NCI-H1694 treated with DMSO at 0.1 percent for 48 hours (cell line): ENCODE results near the gene FRMD4A.

Experiments used
- DNase-seq: peaks from one replicate; lab custom pipeline; 2025; lab: John Stamatoyannopoulos, UW

The FRMD4A gene

DNA sequence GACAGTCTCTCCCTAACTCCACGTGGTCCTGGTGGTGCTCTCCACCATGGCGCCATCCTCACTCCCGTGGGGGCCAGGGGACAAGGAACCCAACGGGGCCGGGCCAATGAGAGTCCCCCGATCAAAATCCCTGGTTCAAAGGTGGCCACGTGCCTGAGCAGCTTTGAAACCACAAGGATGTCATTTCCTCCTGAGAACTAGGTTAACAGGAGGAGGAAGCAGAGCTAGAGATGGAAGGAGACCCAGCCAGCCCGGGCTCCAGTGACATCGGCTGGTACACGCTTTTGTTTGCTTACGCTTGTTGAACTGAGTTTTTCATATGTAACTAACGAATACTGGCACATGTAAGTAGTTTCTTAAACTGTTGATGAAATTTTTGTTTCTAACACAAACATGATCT, 682.3 kb downstream of the FRMD4A start:
- DNase-seq = no peak

GRCh38 chr10:13644866-13645265, 685.9 kb downstream of the FRMD4A start:
- DNase-seq = no peak

DNA sequence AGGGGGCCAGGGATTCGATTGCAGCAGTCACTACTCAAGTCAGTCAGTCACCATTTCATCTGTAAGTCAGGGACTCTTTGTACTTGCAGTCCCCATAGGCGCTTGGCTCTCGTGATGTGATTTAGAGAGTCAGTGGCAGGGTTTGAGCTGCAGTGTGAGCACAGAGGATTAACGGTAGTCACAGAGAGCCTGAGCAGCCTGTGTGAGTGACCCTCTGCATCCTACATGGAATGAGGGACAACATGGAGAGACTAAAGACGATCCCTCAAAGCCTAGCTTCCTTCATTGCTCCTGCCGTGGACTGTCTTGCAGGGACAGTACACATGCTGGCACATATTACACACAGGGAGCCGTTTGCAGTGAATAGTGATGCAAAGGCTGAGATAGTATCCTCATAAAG, 687.7 kb downstream of the FRMD4A start:
- no peak for DNase-seq

DNA sequence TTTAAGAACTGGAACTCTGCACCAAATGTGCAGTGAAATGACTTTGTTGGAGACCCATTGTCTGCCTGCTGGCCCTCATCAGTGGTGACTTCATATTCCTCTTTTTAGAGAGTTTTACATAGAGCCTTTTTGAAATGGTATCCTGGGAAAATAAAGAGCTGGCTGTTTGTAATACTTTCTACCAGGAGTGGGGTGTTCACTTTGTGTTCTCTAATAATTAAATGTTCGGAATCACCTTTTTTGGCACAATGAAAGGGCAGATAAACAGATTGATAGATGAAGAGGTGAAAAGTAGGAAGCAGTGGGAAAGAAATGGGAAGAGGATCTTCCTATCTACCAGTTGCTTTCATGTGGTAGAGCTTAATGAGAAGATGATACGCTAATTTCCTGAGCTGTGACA, 688.4 kb downstream of the FRMD4A start:
- no peak for DNase-seq

DNA sequence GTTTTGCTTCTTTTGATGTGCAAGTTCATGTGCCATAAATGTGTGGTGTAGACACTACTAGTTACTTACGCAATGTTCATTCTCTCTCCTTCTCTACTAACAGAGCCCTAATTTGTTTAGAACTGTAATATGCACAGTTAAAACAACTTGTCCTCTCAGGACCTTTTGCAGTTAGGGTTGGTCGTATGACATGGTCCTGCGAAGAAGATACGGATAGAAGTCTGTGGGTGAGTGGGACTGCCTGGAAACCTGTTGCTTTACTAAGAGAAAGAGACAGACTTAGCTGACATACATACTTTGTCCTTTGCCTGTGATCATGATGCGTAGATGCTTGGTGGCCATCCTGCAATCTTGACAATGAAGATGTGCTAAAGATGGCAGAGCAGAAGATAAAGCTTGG, 692.8 kb downstream of the FRMD4A start:
- DNase-seq = no peak

GRCh38 chr10:13637303-13637856, 693.3 kb downstream of the FRMD4A start:
- DNase-seq = no peak

- no peak for DNase-seq
These were observed 693.9 kb downstream of the FRMD4A start for GRCh38 chr10:13636776-13637175.

DNA sequence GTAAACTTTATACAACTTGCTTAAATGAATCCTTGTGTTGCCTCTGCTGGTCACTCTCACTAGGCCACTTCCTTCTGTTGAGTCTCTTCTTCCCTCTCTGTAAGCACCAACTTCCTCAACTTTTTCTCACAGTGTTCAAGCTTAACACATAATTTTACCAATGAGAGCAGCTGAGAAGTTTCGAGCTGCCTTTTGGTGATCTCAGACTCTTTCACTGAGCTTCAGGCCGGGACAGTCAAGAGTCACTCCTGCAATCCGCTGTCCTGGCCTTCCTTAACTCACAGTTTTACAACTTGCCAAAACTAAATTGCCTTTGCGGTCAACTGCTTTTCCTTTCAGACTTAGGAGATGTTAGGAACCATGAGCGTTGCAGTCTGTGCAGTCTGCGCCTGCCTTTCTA, 696.5 kb downstream of the FRMD4A start:
- DNase-seq = no peak

- no peak for DNase-seq
These were observed 697.0 kb downstream of the FRMD4A start for GRCh38 chr10:13633689-13634088.

DNA sequence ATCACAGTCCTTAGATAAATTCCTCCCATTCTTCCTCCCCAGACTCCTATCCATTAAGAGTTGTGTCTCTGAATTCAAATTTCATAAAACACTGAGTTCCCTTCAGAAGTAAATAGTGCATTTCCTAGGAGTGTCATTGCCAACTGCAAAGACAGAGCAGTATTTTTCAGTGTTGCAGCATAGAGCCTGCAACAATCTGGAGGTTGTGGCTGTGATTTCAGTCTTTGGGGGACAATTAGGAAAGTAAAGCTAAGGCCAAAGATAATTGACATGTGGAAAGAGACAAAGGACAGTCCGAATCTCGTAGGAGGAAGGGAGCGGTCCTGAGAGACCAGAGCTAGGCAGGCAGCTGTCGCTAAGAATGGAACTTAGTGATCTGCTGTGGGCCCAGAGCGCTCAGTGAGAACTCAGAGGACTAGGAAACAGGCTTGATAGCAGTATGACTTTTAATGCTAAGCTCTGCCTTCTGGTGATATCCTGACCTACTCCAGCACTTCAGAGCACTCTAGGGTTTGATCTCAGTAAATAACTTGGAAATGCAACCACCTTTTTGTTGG, 697.8 kb downstream of the FRMD4A start:
- no peak for DNase-seq

- DNase-seq = no peak
These were observed 698.3 kb downstream of the FRMD4A start for GRCh38 chr10:13632440-13632839.

DNA sequence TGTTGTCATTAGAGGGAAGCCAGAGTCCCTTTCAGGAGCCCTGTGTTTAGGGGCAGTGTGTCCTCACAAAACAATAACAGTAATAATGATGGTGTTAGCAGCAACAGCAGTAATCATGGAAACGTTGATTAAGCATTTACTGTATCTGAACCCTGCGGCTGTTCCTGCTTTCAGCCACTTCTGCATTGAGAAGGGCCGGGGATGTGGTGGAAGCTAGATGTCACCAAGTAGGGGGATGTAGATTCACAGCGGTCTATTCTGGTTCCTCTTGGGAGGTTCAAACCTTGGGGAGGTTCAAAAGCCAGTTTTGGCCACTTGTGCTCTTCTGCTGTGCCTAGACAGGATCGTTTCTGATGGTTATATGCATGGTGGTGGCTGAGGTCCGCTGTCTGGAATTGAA, 699.1 kb downstream of the FRMD4A start:
- no peak for DNase-seq

DNA sequence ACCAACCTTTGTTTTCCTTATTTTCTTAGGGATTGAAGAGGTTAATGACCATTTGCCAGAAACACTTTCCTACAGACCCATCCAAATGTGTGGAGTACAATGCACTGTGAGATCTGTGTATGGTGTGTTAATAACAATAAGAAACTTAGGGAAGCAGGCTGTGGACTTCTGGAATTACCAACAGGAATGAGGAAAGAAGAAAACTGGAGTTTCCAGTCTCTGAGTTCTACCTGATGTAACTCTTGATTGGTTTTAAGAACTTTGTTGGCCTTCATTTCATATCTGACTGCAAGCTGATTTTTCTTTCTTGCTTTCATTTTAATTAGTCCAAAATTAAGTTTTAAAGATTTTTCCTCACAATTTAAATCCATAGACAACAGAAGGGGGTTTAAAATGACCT, 700.5 kb downstream of the FRMD4A start:
- no peak for DNase-seq

GRCh38 chr10:13629116-13629515, 701.6 kb downstream of the FRMD4A start:
- no peak for DNase-seq

DNA sequence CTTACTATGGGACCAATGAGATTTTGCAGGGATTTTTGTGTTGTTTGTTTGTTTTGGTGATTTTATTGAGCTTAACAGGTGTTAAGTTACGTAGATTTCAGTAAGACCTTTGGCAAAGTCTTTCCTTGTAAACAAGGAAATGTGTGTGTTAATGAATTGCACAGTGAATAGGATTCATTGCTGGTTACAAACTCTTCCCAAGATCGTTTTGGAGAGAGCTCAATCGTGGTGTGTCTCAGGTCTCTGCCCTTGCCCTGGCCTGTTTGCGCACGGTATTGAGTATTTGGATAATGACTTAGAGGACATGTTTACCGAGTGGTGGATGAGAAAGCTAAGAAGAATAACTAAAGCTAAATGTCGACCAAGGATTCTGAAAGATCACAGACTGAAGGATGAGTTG, 702.1 kb downstream of the FRMD4A start:
- DNase-seq = no peak

DNA sequence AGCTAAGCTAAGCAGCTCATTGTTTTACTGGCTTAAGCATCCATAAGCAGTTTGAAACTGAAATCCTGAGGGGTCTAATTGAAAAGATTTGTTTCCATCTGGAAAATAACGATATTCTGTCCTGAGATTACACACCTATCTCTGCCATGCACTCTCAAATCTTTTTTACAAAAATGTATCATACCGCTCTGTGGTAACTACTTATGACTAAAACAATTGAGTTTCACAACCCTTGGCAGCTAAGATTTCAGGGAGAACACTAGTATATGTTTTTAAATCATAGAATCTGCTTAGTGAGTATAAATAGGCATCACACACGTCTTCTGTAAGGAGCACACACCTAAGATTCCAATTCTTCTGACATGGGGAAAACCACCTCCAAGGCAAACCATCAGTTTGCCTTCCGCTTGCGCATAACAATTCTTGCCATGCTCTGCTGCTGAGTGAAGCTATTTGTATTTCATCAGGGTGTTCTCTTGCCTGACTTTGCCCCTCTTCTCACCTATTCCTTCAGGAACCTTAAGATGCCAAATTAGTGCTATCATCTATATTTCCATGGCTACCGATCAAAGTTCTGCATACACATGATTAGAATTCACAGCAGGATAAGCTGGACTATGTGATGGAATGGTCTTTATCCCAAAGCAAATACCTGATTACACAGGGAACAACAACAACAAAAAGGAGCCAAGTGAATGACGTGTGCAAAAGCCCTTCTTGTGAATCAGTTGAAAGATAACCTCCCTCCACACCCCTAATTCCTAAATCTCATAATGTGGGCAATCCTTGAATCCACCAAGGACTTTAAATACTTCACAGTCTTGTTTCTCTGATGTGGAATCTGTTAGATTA, 703.0 kb downstream of the FRMD4A start:
- no peak for DNase-seq

DNA sequence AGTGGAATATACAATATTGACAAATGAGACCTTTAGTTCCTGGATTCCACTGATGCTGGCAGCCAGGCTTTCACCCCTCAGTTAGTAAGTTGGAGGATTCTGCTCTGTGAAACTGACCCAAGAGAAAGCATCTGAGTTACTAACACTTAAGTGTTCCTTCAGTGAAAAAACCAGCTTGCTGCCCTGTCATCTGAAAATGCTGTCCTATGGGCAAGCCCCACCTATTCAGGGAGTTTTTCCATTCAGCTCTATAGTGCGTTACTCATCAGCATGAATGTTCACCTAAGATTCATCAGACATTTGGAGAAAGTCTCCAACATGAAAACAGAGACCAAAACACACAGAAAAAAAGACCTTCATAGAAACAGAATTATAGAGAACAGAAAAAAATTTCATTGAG, 706.1 kb downstream of the FRMD4A start:
- no peak for DNase-seq

DNA sequence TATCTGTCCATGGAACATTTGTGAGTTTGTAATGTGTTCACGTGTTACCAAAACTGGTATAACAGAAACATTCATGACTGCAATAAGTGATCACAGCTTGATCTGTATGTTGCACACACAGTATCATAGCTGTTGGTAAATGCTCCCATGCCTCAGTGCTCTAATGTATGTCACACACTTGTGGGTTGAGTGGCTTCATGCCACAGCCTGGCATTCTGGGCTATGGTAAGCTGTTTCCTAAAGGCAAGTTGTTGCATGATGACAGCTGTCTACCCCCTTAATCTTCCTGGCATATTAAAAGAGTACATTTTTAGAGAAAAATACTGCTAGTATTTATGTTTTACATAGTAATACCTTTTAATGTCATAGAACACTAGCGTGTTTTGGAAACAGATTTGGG, 708.8 kb downstream of the FRMD4A start:
- DNase-seq = peak; percentile 6

DNA sequence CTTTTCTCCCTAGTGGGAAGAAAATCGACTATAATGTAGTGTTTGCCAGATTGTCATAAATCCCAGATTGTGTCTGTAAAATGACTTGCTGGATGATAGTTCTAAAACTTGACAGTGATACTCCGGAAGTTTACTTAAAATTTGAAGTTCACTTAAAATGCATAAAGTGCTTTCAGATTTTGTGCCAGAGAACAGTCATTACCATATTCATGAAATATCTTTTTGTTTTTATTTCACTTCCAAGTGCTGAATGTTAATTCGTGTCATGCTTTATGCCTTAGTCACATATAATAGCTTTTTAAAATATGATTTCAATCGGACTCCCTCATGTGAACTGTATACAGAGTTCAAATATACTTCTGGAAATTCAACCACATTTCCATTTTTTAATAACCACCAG, 713.6 kb downstream of the FRMD4A start:
- no peak for DNase-seq

DNA sequence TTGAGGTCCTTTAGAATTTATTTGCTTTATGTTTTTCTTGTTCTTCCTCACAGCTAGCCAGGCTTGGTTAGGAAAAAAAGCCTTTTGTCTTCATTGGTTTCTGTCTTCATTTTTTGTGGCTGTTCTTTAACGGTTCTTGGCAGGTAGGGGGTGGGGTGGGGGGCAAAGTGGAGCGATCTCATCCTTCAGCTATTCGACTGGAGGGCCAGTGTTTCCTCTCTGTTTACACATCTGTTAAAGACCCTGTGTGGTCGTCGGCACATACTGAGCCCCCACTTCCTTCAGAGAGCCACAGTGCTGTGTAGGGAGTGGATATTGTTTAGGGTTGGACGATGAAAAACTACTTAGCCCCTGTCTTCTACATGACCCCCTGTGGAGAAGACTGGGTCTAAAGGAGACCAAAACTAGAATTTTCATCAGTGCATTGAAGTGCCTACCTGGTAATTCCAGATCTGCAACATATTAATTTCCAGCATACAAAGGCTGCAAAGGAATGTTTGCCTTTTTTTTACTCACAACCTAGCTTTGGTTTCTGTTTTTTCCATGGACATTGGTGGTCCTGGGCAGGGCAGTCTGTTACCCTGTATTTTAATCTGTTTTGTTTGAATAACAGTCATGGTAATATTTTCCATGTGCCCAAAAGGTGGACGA, 714.9 kb downstream of the FRMD4A start:
- no peak for DNase-seq

DNA sequence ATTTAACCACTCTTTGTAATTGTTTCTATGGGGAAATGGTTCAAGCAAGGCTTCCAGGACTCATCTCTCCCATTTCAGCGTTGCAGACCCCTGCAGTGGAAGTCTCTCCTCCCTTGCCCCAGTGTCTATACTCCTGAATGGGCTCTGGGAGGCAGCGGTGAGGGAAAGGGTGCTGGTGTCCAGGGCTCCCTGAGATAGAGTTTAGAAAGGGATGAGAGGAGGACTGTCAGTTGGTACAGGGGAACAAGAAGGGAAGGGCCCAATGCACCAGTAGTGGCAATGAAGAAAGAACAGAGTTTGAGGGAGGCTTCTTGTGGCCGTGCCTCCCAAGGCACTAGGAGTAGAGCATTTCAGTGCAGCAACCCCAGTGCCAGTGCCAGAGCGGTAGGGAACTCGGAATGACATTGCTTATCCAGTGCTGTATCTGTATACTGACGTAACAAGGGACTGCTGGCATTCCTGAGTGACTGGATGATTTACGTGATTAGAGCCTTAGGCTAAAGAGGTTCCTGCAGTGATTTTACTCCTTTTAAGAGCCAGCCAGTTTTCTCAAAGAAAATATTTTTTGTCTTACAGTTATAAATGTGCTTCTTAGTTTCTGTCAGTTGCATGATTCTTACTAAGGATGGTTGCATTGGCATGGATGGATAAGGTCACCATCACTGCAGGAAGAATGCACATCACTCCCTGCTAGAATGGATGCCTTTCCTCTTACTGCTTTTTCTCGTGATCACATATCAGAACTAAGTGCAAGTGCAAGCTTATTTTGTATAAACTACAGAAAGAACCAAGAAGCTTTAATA, 716.0 kb downstream of the FRMD4A start:
- no peak for DNase-seq

DNA sequence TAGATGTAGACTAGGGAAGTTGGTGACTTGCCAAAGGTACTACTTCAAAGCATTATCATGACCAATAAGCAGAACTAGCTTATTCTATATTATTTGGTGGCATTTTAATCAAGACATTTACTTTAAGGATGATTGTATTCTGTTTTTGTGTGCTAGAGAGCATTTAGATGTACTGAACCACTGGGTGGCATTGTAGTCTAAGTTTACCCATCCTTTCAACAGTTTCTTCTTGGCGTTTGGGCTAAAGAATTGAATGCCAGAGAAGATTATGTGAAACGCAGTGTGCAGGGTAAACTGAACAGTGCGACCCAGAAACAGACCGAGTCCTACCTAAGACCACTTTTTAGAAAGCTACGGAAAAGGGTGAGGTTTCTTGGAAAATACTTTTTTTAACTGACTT, 717.2 kb downstream of the FRMD4A start:
- peak; percentile 43 for DNase-seq
